ENCODE data around the gene B4GALNT4. TPM values are rescaled to one million over a fixed set of nuclear protein-coding genes. Genes with fewer than 3 reads are reported as not detected.
"Not testable (repeated sequence)": the region's sequence is repeated elsewhere in the genome, so short reads cannot be mapped to it uniquely, and the experiment has no call there.

B4GALNT4 gene
- total RNA-seq, 1 donor from 2014 or later = 31.6 TPM

- Histone ChIP-seq H3K4me3 (ENCODE audit: low read depth, low read length) (no peak overlapping the region), H3K27me3 (ENCODE audit: control insufficient read depth, insufficient read depth, low read length) (peaks cover 25% of the 10 kb centered on the region), H3K36me3 (ENCODE audit: control insufficient read depth, insufficient read depth, low read length) (no peaks in the 10 kb centered on the region)
- no peak for DNase-seq (ENCODE audit: low read depth)
- TF ChIP-seq, protein P1, sequence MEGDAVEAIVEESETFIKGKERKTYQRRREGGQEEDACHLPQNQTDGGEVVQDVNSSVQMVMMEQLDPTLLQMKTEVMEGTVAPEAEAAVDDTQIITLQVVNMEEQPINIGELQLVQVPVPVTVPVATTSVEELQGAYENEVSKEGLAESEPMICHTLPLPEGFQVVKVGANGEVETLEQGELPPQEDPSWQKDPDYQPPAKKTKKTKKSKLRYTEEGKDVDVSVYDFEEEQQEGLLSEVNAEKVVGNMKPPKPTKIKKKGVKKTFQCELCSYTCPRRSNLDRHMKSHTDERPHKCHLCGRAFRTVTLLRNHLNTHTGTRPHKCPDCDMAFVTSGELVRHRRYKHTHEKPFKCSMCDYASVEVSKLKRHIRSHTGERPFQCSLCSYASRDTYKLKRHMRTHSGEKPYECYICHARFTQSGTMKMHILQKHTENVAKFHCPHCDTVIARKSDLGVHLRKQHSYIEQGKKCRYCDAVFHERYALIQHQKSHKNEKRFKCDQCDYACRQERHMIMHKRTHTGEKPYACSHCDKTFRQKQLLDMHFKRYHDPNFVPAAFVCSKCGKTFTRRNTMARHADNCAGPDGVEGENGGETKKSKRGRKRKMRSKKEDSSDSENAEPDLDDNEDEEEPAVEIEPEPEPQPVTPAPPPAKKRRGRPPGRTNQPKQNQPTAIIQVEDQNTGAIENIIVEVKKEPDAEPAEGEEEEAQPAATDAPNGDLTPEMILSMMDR (IDR thresholded peaks at IDR 0.05; ENCODE audit: insufficient read depth, low read length, poor library complexity, severe bottlenecking) = no peak
These were observed 30.5 kb downstream of the B4GALNT4 start for GRCh38 chr11:399731-400211.

GRCh38 chr11:400241-400689 lies 31.0 kb downstream of the B4GALNT4 start:
- no peaks in the 10 kb centered on the region for H3K36me3 ChIP-seq (ENCODE audit: control insufficient read depth, insufficient read depth, low read length)
- peaks cover 25% of the 10 kb centered on the region for H3K27me3 ChIP-seq (ENCODE audit: control insufficient read depth, insufficient read depth, low read length)
- TF ChIP-seq, protein P1 (IDR thresholded peaks at IDR 0.05; ENCODE audit: insufficient read depth, low read length, poor library complexity, severe bottlenecking) = no peak
- no peak for DNase-seq (ENCODE audit: low read depth)
- H3K4me3 ChIP-seq (ENCODE audit: low read depth, low read length) = no peak overlapping the region

DNA sequence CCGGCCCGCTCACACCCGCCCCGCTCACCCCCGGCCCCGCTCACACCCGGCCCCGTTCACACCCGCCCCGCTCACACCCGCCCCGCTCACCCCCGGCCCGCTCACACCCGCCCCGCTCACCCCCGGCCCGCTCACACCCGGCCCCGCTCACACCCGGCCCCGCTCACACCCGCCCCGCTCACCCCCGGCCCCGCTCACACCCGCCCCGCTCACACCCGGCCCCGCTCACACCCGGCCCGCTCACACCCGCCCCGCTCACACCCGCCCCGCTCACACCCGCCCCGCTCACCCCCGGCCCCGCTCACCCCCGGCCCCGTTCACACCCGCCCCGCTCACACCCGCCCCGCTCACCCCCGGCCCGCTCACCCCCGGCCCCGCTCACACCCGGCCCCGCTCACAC lies 31.9 kb downstream of the B4GALNT4 start:
- not testable (repeated sequence) for DNase-seq (ENCODE audit: low read depth); H3K4me3 ChIP-seq (ENCODE audit: low read depth, low read length); H3K36me3 ChIP-seq (ENCODE audit: control insufficient read depth, insufficient read depth, low read length)
- H3K27me3 ChIP-seq (ENCODE audit: control insufficient read depth, insufficient read depth, low read length) = peaks cover 25% of the 10 kb centered on the region

- no peaks in the 10 kb centered on the region for H3K36me3 ChIP-seq (ENCODE audit: control insufficient read depth, insufficient read depth, low read length)
- DNase-seq (ENCODE audit: low read depth) = no peak
- TF ChIP-seq, protein P1 (IDR thresholded peaks at IDR 0.05; ENCODE audit: insufficient read depth, low read length, poor library complexity, severe bottlenecking) = no peak
- peaks cover 25% of the 10 kb centered on the region for H3K27me3 ChIP-seq (ENCODE audit: control insufficient read depth, insufficient read depth, low read length)
- H3K4me3 ChIP-seq (ENCODE audit: low read depth, low read length) = no peak overlapping the region
These were observed 33.9 kb downstream of the B4GALNT4 start for GRCh38 chr11:403021-403760.

DNA sequence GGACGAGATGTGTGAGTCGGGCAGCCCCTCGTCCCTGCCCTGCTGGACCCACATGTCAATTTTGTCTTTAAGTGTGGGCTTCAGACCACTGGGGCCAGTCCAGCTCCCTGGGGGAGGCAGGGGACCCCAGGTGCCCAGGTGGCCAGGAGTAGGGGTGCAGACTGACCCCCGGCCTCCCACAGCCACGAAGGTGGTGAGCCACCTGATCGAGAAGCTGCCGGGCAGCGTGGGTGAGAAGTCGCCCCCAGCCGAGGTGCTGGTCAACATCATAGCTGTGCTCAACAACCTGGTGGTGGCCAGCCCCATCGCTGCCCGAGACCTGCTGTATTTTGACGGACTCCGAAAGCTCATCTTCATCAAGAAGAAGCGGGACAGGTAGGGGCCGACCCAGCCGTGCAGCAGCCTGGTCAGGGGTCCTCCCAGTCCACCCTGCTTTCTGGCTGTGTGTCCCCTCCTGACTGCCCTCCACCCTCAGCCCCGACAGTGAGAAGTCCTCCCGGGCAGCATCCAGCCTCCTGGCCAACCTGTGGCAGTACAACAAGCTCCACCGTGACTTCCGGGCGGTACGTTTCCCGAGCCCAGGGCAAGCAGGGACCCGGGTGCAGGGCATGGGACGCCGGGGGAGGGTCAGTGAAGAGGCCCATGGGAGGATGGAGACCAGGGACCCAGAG lies 34.6 kb downstream of the B4GALNT4 start:
- no peak for DNase-seq (ENCODE audit: low read depth)
- H3K27me3 ChIP-seq (ENCODE audit: control insufficient read depth, insufficient read depth, low read length) = peaks cover 23% of the 10 kb centered on the region
- H3K4me3 ChIP-seq (ENCODE audit: low read depth, low read length) = no peak overlapping the region
- TF ChIP-seq, protein P1 (IDR thresholded peaks at IDR 0.05; ENCODE audit: insufficient read depth, low read length, poor library complexity, severe bottlenecking) = no peak
- H3K36me3 ChIP-seq (ENCODE audit: control insufficient read depth, insufficient read depth, low read length) = no peaks in the 10 kb centered on the region

DNA sequence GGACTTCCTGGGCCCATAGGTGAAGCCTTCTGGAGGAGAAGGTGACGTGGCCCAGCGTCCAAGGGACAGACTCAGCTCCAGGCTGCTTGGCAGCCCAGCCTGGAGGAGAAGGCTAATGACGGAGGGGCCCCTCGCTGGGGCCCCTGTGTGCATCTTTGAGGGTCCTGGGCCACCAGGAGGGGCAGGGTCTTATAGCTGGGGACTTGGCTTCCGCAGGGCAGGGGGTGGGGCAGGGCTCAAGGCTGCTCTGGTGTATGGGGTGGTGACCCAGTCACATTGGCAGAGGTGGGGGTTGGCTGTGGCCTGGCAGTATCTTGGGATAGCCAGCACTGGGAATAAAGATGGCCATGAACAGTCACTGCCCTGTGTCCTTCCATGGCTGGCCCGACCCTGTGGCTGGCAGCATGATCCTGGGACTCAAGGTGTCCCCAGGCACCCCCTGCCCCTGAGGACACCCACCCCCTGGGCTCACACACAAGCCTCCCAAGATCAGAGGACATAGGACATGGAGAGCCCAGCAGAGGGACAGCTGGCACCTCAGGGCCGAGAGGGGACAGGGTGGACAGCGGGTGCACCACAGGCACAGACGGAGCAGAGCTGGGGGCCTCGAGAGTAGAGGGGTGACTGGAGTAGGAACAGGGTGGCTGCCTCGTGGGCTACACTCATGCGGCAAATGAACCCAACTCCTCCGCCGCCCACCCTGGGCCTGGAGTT lies 35.4 kb downstream of the B4GALNT4 start:
- Histone ChIP-seq H3K27me3 (ENCODE audit: control insufficient read depth, insufficient read depth, low read length) (peaks cover 18% of the 10 kb centered on the region), H3K36me3 (ENCODE audit: control insufficient read depth, insufficient read depth, low read length) (no peaks in the 10 kb centered on the region), H3K4me3 (ENCODE audit: low read depth, low read length) (no peak overlapping the region)
- TF ChIP-seq, protein P1 (IDR thresholded peaks at IDR 0.05; ENCODE audit: insufficient read depth, low read length, poor library complexity, severe bottlenecking) = no peak
- no peak for DNase-seq (ENCODE audit: low read depth)
